ENCODE results near the gene SSX2IP.
"Not testable (repeated sequence)": the region's sequence is repeated elsewhere in the genome, so short reads cannot be mapped to it uniquely, and the experiment has no call there.

SSX2IP gene

GRCh38 chr1:84620720-84621313, 69.4 kb downstream of the SSX2IP start:
- in situ Hi-C loops (cut with HindIII; ENCODE audit: low sequenced_read_pairs) = no loop called here

GRCh38 chr1:84619383-84620102, 70.7 kb downstream of the SSX2IP start:
- in situ Hi-C loops (cut with HindIII; ENCODE audit: low sequenced_read_pairs) = no loop called here

GRCh38 chr1:84617349-84617748, 72.9 kb downstream of the SSX2IP start:
- in situ Hi-C loops (cut with HindIII; ENCODE audit: low sequenced_read_pairs) = no loop called here

- in situ Hi-C loops (cut with HindIII; ENCODE audit: low sequenced_read_pairs) = no loop called here
Observed at GRCh38 chr1:84615790-84616189, 74.5 kb downstream of the SSX2IP start.

GRCh38 chr1:84613887-84614286, 76.4 kb downstream of the SSX2IP start:
- in situ Hi-C loops (cut with HindIII; ENCODE audit: low sequenced_read_pairs) = no loop called here

- in situ Hi-C loops (cut with HindIII; ENCODE audit: low sequenced_read_pairs) = no loop called here
Observed at GRCh38 chr1:84613026-84613425, 77.2 kb downstream of the SSX2IP start.

GRCh38 chr1:84611796-84612195, 78.5 kb downstream of the SSX2IP start:
- in situ Hi-C loops (cut with HindIII; ENCODE audit: low sequenced_read_pairs) = no loop called here

GRCh38 chr1:84611091-84611490, 79.2 kb downstream of the SSX2IP start:
- in situ Hi-C loops (cut with HindIII; ENCODE audit: low sequenced_read_pairs) = no loop called here

- in situ Hi-C loops (cut with HindIII; ENCODE audit: low sequenced_read_pairs) = loop anchor here (10.0 kb wide), 1 partner anchor 142 kb away; no protein-coding TSS in a partner anchor
Observed at GRCh38 chr1:84606977-84607376, 83.3 kb downstream of the SSX2IP start.

- in situ Hi-C loops (cut with HindIII; ENCODE audit: low sequenced_read_pairs) = loop anchor here (10.0 kb wide), 1 partner anchor 140 kb away; no protein-coding TSS in a partner anchor
Observed at GRCh38 chr1:84605157-84605556, 85.1 kb downstream of the SSX2IP start.

- in situ Hi-C loops (cut with HindIII; ENCODE audit: low sequenced_read_pairs) = loop anchor here (10.0 kb wide), 1 partner anchor 139 kb away; no protein-coding TSS in a partner anchor
Observed at GRCh38 chr1:84603941-84604830, 86.1 kb downstream of the SSX2IP start.

GRCh38 chr1:84603223-84603622, 87.0 kb downstream of the SSX2IP start:
- in situ Hi-C loops (cut with HindIII; ENCODE audit: low sequenced_read_pairs) = loop anchor here (10.0 kb wide), 1 partner anchor 138 kb away; no protein-coding TSS in a partner anchor

- in situ Hi-C loops (cut with HindIII; ENCODE audit: low sequenced_read_pairs) = loop anchor here (10.0 kb wide), 1 partner anchor 136 kb away; no protein-coding TSS in a partner anchor
Observed at GRCh38 chr1:84600796-84601195, 89.5 kb downstream of the SSX2IP start.

- in situ Hi-C loops (cut with HindIII; ENCODE audit: low sequenced_read_pairs) = no loop called here
Observed at GRCh38 chr1:84598846-84599741, 91.2 kb downstream of the SSX2IP start.

- in situ Hi-C loops (cut with HindIII; ENCODE audit: low sequenced_read_pairs) = no loop called here
Observed at GRCh38 chr1:84598418-84598817, 91.8 kb downstream of the SSX2IP start.

GRCh38 chr1:84597011-84597410, 93.2 kb downstream of the SSX2IP start:
- in situ Hi-C loops (cut with HindIII; ENCODE audit: low sequenced_read_pairs) = no loop called here

- in situ Hi-C loops (cut with HindIII; ENCODE audit: low sequenced_read_pairs) = not testable (repeated sequence)
Observed at GRCh38 chr1:84594959-84595358, 95.3 kb downstream of the SSX2IP start.

Measured in DLD1 (cell line).